ENCODE measurements around the gene UCN. TPM values are rescaled to one million over a fixed set of nuclear protein-coding genes. Genes with fewer than 3 reads are reported as not detected.
A peak's percentile ranks its signal among the peaks of the same experiment; 100 is the strongest.

The UCN gene
- total and polyA plus RNA-seq, 7 experiments from 2014 or later, result 0.35 to 6.5 (median 3.1) TPM

GRCh38 chr2:27261926-27262298 is 46.3 kb downstream of the UCN start:
- Histone ChIP-seq H3K27me3 (ENCODE audit: control insufficient read depth in 2 of 2, insufficient read depth in 2 of 2, low read length in 2 of 2) (peaks cover 6 to 27% of the 10 kb centered on the region in 2 donors), H3K36me3 (ENCODE audit: control insufficient read depth in 2 of 3, insufficient read depth in 3 of 3, low read length in 3 of 3) (no peaks in the 10 kb centered on the region), H3K27ac (ENCODE audit: low read depth, low read length) (no peak overlapping the region), H3K9me3 (ENCODE audit: control insufficient read depth in 2 of 3, low read length in 3 of 3) (no peaks in the 10 kb centered on the region), H3K4me3 (ENCODE audit: low read length) (no peak overlapping the region), H3K4me1 (ENCODE audit: control insufficient read depth in 2 of 2, insufficient read depth in 2 of 2, low read length in 2 of 2) (peaks cover 8 to 23% of the 10 kb centered on the region in 2 donors)
- DNase-seq, result peak in 1 of 9 donors; percentile 59
- H3K27me3 Mint-ChIP-seq, result peaks cover 53 to 60% (median 57%) of the 10 kb centered on the region in 5 donors
- peak overlapping the region; percentile 70 to 97 (median 81) for H3K4me3 Mint-ChIP-seq
- H3K36me3 Mint-ChIP-seq, result peaks cover 0 to 4% (median 0%) of the 10 kb centered on the region in 5 donors
- CTCF ChIA-PET, result no interaction called here
- no peaks in the 10 kb centered on the region for H3K9me3 Mint-ChIP-seq
- ATAC-seq, result no peak
- POLR2A ChIA-PET, result interaction anchor here (0.5 kb wide), 1 partner anchor 1592 kb away, joined by 3 read pairs; no protein-coding TSS in a partner anchor
- peak overlapping the region in 1 of 9 donors; percentile 78 for H3K27ac Mint-ChIP-seq
- H3K4me1 Mint-ChIP-seq, result peaks cover 23 to 33% (median 29%) of the 10 kb centered on the region in 7 donors
- intact Hi-C loops (cut with micrococcal nuclease), result loop anchor here (2.0 to 5.0 kb wide), 4 partner anchors 40 to 225 kb away; partner anchors contain the start of genes CAD (in 1 of the 2), IFT172 (in 1 of the 2) and KHK (in 1 of the 2)

- Mint-ChIP-seq H3K9me3 (no peaks in the 10 kb centered on the region), H3K4me1 (peaks cover 23 to 33% (median 29%) of the 10 kb centered on the region in 7 donors), H3K36me3 (peaks cover 0 to 4% (median 0%) of the 10 kb centered on the region in 5 donors), H3K4me3 (peak overlapping the region; percentile 70 to 97 (median 81)), H3K27ac (peak overlapping the region in 1 of 9 donors; percentile 78), H3K27me3 (peaks cover 57 to 66% (median 62%) of the 10 kb centered on the region in 5 donors)
- no peak for ATAC-seq
- H3K9me3 ChIP-seq (ENCODE audit: control insufficient read depth in 2 of 3, low read length in 3 of 3), result no peaks in the 10 kb centered on the region
- intact Hi-C loops (cut with micrococcal nuclease), result loop anchor here (5.0 kb wide), 3 partner anchors 41 to 226 kb away; partner anchors contain the start of genes IFT172 (in 1 of the 2) and KHK (in 1 of the 2)
- no peak for DNase-seq
- POLR2A ChIA-PET, result interaction anchor here (0.5 to 0.7 kb wide), 2 partner anchors 178 to 1593 kb away, joined by 3 read pairs; no protein-coding TSS in a partner anchor
- H3K4me3 ChIP-seq (ENCODE audit: low read length), result no peak overlapping the region
- CTCF ChIA-PET, result no interaction called here
- H3K27ac ChIP-seq (ENCODE audit: low read depth, low read length), result no peak overlapping the region
- H3K27me3 ChIP-seq (ENCODE audit: control insufficient read depth in 2 of 2, insufficient read depth in 2 of 2, low read length in 2 of 2), result peaks cover 6 to 27% of the 10 kb centered on the region in 2 donors
- H3K36me3 ChIP-seq (ENCODE audit: control insufficient read depth in 2 of 3, insufficient read depth in 3 of 3, low read length in 3 of 3), result no peaks in the 10 kb centered on the region
- H3K4me1 ChIP-seq (ENCODE audit: control insufficient read depth in 2 of 2, insufficient read depth in 2 of 2, low read length in 2 of 2), result peaks cover 8 to 23% of the 10 kb centered on the region in 2 donors
Measured at GRCh38 chr2:27261241-27261925, 46.9 kb downstream of the UCN start.

GRCh38 chr2:27258051-27258450 is 50.2 kb downstream of the UCN start:
- POLR2A ChIA-PET, result no interaction called here
- no peaks in the 10 kb centered on the region for H3K9me3 ChIP-seq (ENCODE audit: control insufficient read depth in 2 of 3, low read length in 3 of 3)
- H3K4me1 ChIP-seq (ENCODE audit: control insufficient read depth in 2 of 2, insufficient read depth in 2 of 2, low read length in 2 of 2), result peaks cover 0 to 6% of the 10 kb centered on the region in 2 donors
- H3K27me3 Mint-ChIP-seq, result peaks cover 54 to 74% (median 66%) of the 10 kb centered on the region in 5 donors
- intact Hi-C loops (cut with micrococcal nuclease), result no loop called here
- H3K9me3 Mint-ChIP-seq, result no peaks in the 10 kb centered on the region
- peaks cover 0 to 21% of the 10 kb centered on the region in 2 donors for H3K27me3 ChIP-seq (ENCODE audit: control insufficient read depth in 2 of 2, insufficient read depth in 2 of 2, low read length in 2 of 2)
- no peak overlapping the region for H3K27ac ChIP-seq (ENCODE audit: low read depth, low read length)
- CTCF ChIA-PET, result no interaction called here
- no peak overlapping the region for H3K4me3 Mint-ChIP-seq
- H3K27ac Mint-ChIP-seq, result no peak overlapping the region
- DNase-seq, result no peak
- ATAC-seq, result no peak
- H3K4me1 Mint-ChIP-seq, result peaks cover 6 to 16% (median 14%) of the 10 kb centered on the region in 7 donors
- peaks cover 0 to under 1% (median 0%) of the 10 kb centered on the region in 5 donors for H3K36me3 Mint-ChIP-seq
- H3K4me3 ChIP-seq (ENCODE audit: low read length), result no peak overlapping the region
- H3K36me3 ChIP-seq (ENCODE audit: control insufficient read depth in 2 of 3, insufficient read depth in 3 of 3, low read length in 3 of 3), result no peaks in the 10 kb centered on the region

Other genes starting within 250 kb of the UCN start
- gene OST4, start 236.8 kb downstream of the UCN start, total RNA-seq, result 100 to 1,000 TPM; 241 to 398 (median 263) TPM
- gene OST4, start 236.8 kb downstream of the UCN start, polyA plus RNA-seq, result 100 to 1,000 TPM; 747 to 884 TPM
- 1 to 10 TPM in 1 of 5 experiments, under 1 TPM in 4; 0.35 to 1.4 (median 0.61) TPM for gene EMILIN1, start 229.8 kb downstream of the UCN start, total RNA-seq
- gene EMILIN1, start 229.8 kb downstream of the UCN start, polyA plus RNA-seq, result 1 to 10 TPM in 1 of 2 donors, under 1 TPM in 1; 0.89 to 1.1 TPM
- 10 to 100 TPM in 1 of 5 experiments, 1 to 10 TPM in 4; 5.8 to 13.8 (median 6.2) TPM for gene KHK, start 221.7 kb downstream of the UCN start, total RNA-seq
- 1 to 10 TPM; 7.6 to 8.8 TPM for gene KHK, start 221.7 kb downstream of the UCN start, polyA plus RNA-seq
- 1 to 10 TPM in 1 of 5 experiments, under 1 TPM in 3, not detected in 1; 0.34 to 3.5 (median 0.54) TPM for gene CGREF1, start 189.3 kb downstream of the UCN start, total RNA-seq
- gene CGREF1, start 189.3 kb downstream of the UCN start, polyA plus RNA-seq, result under 1 TPM; 0.45 to 0.50 TPM
- 1 to 10 TPM in 3 of 5 experiments, under 1 TPM in 2; 0.53 to 2.0 (median 1.5) TPM for gene ABHD1, start 184.6 kb downstream of the UCN start, total RNA-seq
- under 1 TPM; 0.53 to 0.90 TPM for gene ABHD1, start 184.6 kb downstream of the UCN start, polyA plus RNA-seq
- gene PREB, start 173.8 kb downstream of the UCN start, total RNA-seq, result 10 to 100 TPM; 25.4 to 72.3 (median 53.2) TPM
- 10 to 100 TPM; 47.0 to 71.9 TPM for gene PREB, start 173.8 kb downstream of the UCN start, polyA plus RNA-seq
- gene PRR30, start 169.0 kb downstream of the UCN start, total RNA-seq, result not detected
- gene PRR30, start 169.0 kb downstream of the UCN start, polyA plus RNA-seq, result not detected
- not detected for gene TCF23, start 159.4 kb downstream of the UCN start, total RNA-seq
- not detected for gene TCF23, start 159.4 kb downstream of the UCN start, polyA plus RNA-seq
- gene ATRAID, start 96.4 kb downstream of the UCN start, total RNA-seq, result 100 to 1,000 TPM in 2 of 5 experiments, 10 to 100 TPM in 3; 71.0 to 113 (median 90.7) TPM
- gene ATRAID, start 96.4 kb downstream of the UCN start, polyA plus RNA-seq, result 100 to 1,000 TPM; 320 to 391 TPM
- gene SLC5A6, start 96.2 kb downstream of the UCN start, total RNA-seq, result 100 to 1,000 TPM in 1 of 5 experiments, 10 to 100 TPM in 4; 25.6 to 203 (median 44.3) TPM
- 10 to 100 TPM; 13.2 to 21.7 TPM for gene SLC5A6, start 96.2 kb downstream of the UCN start, polyA plus RNA-seq
- gene CAD, start 91.1 kb downstream of the UCN start, total RNA-seq, result 10 to 100 TPM; 34.4 to 65.7 (median 45.4) TPM
- gene CAD, start 91.1 kb downstream of the UCN start, polyA plus RNA-seq, result 10 to 100 TPM; 19.6 to 28.1 TPM
- under 1 TPM in 1 of 5 experiments, not detected in 4; 0.29 TPM for gene SLC30A3, start 45.4 kb downstream of the UCN start, total RNA-seq
- under 1 TPM in 1 of 2 donors, not detected in 1; 0.56 TPM for gene SLC30A3, start 45.4 kb downstream of the UCN start, polyA plus RNA-seq
- gene DNAJC5G, start 33.0 kb downstream of the UCN start, total RNA-seq, result not detected
- gene DNAJC5G, start 33.0 kb downstream of the UCN start, polyA plus RNA-seq, result not detected
- not detected for gene TRIM54, start 26.0 kb downstream of the UCN start, total RNA-seq
- not detected for gene TRIM54, start 26.0 kb downstream of the UCN start, polyA plus RNA-seq
- gene MPV17, start 14.7 kb upstream of the UCN start, total RNA-seq, result 100 to 1,000 TPM in 1 of 5 experiments, 10 to 100 TPM in 4; 55.7 to 119 (median 94.4) TPM
- gene MPV17, start 14.7 kb upstream of the UCN start, polyA plus RNA-seq, result 100 to 1,000 TPM; 133 to 145 TPM
- 100 to 1,000 TPM in 1 of 5 experiments, 10 to 100 TPM in 4; 68.0 to 106 (median 78.3) TPM for gene GTF3C2, start 48.3 kb upstream of the UCN start, total RNA-seq
- gene GTF3C2, start 48.3 kb upstream of the UCN start, polyA plus RNA-seq, result 10 to 100 TPM; 26.6 to 56.1 TPM
- gene EIF2B4, start 61.9 kb upstream of the UCN start, total RNA-seq, result 10 to 100 TPM; 36.5 to 56.1 (median 44.1) TPM
- 10 to 100 TPM; 23.8 to 42.2 TPM for gene EIF2B4, start 61.9 kb upstream of the UCN start, polyA plus RNA-seq
- 100 to 1,000 TPM in 3 of 5 experiments, 10 to 100 TPM in 2; 71.0 to 128 (median 111) TPM for gene SNX17, start 62.2 kb upstream of the UCN start, total RNA-seq
- gene SNX17, start 62.2 kb upstream of the UCN start, polyA plus RNA-seq, result 100 to 1,000 TPM; 187 to 209 TPM
- gene ZNF513, start 72.3 kb upstream of the UCN start, total RNA-seq, result 10 to 100 TPM; 15.6 to 23.2 (median 19.2) TPM
- 1 to 10 TPM; 2.6 to 8.1 TPM for gene ZNF513, start 72.3 kb upstream of the UCN start, polyA plus RNA-seq
- 100 to 1,000 TPM in 1 of 5 experiments, 10 to 100 TPM in 4; 39.5 to 101 (median 45.1) TPM for gene PPM1G, start 101.1 kb upstream of the UCN start, total RNA-seq
- gene PPM1G, start 101.1 kb upstream of the UCN start, polyA plus RNA-seq, result 100 to 1,000 TPM in 1 of 2 donors, 10 to 100 TPM in 1; 74.4 to 107 TPM
- gene NRBP1, start 120.2 kb upstream of the UCN start, total RNA-seq, result 100 to 1,000 TPM in 4 of 5 experiments, 10 to 100 TPM in 1; 94.4 to 181 (median 121) TPM
- 100 to 1,000 TPM in 1 of 2 donors, 10 to 100 TPM in 1; 70.0 to 124 TPM for gene NRBP1, start 120.2 kb upstream of the UCN start, polyA plus RNA-seq
- gene KRTCAP3, start 133.9 kb upstream of the UCN start, total RNA-seq, result 10 to 100 TPM in 3 of 5 experiments, 1 to 10 TPM in 2; 5.7 to 27.1 (median 11.5) TPM
- gene KRTCAP3, start 133.9 kb upstream of the UCN start, polyA plus RNA-seq, result 1 to 10 TPM in 1 of 2 donors, under 1 TPM in 1; 0.39 to 2.6 TPM
- 10 to 100 TPM; 12.3 to 35.8 (median 22.2) TPM for gene IFT172, start 181.3 kb upstream of the UCN start, total RNA-seq
- 1 to 10 TPM; 1.4 to 4.6 TPM for gene IFT172, start 181.3 kb upstream of the UCN start, polyA plus RNA-seq
- not detected for gene FNDC4, start 186.8 kb upstream of the UCN start, total RNA-seq
- not detected for gene FNDC4, start 186.8 kb upstream of the UCN start, polyA plus RNA-seq
- gene GCKR, start 188.4 kb upstream of the UCN start, total RNA-seq, result not detected
- gene GCKR, start 188.4 kb upstream of the UCN start, polyA plus RNA-seq, result not detected